NOMO-1 (cell line): ENCODE measurements around the gene DUS1L.

ENCODE experiments used
- DNase-seq, 2 experiments: peaks; one replicate each; lab custom pipeline; 2025; ENCODE audit not compliant: unreplicated experiment in 2 of 2; lab: John Stamatoyannopoulos, UW

Gene DUS1L

GRCh38 chr17:82046903-82047302, 18.7 kb downstream of the DUS1L start:
- no peak for DNase-seq

DNA sequence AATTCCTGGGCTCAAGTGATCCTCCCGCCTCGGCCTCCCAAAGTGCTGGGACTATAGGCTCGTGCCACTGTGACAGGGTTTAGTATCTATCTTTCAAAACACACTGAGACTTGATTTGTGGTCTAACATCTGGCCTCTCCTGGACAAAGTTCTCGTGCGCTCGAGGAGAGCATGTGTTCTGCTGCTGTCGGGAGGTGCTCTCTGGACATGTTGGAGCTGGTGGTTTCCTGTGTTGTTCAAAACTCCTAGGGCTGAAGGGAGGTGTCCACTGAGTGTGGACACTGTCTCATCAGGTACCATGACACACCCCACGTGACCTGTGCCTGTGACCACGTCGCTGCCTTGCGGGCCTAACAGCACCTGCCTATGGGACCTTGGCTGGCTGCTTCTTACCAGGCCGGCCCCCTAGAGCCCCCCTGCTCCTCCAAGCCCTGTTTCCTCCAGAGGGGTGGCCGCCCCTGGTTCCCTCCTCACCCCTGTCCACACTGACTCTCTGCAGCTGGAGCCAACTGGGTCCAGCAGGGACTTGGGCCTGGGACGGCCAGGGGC, 19.6 kb downstream of the DUS1L start:
- DNase-seq, result no peak

DNA sequence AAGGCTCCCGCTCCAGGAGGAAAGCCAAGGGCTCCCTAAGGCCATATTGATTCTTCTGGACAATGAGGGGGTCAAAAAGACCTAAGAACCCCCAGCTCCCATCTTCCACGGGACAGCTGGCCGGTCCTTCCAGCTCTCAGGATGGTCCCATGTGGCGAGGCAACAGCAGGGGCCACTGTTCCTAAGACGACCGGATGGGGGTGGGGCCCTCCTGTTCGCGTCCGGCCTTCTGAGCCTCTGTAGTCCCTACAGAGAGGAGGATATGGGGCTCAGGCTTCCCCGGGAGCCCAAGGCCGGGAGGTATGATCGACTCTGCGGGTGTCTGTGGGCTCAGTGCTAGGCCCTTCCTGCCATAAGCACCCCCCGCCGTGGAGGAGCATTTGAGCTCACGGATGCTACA, 22.1 kb downstream of the DUS1L start:
- no peak for DNase-seq

DNA sequence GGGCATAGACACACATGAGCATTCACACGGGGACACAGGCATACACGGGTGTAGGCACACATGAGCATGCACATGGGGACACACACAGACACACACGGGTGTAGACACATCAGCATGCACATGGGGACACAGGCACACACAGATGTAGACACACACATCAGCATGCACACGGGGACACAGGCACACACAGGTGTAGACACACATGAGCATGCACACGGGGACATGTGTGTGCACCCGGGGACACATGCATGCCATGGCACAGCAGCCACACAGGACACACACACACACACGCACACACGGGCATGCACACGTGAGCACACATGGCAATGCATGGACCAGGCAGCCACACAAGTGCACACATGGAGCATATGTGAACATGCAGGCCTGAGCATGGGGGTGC, 23.0 kb downstream of the DUS1L start:
- DNase-seq, result no peak

DNA sequence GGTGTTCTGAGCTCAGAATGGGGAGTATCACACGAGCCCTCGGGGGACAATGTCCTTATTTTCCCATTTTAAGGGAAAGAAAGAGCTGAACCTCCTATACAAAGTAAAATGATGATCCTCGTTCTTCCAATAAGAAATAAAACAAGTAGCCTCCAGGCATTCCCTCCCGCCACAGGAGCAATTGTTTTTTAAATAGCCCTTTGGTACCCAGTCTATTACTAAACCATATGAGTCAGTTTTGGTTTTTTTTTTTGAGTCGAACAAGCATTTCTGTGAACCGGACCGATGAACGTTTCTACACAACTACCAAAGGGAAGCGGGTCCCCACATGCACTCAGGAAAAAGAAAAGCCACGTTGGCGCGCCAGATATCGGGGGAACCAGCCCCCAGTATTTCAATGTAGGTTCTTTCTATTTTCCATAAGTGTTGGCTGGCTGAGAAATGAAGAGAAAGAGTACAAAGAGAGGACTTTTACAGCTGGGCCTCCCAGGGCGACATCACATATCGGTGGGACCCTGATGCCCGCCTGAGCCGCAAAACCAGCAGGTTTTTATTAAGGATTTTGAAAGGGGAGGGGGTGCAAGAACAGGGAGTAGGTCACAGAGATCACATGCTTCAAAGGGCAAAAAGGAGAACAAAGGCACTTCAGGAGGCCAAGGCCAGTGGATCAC, 24.3 kb downstream of the DUS1L start:
- peak in 1 of 2 experiments; percentile 18 for DNase-seq

GRCh38 chr17:82039695-82040299, 25.8 kb downstream of the DUS1L start:
- DNase-seq, result no peak

- DNase-seq, result peak in 1 of 2 experiments; percentile 12
These were observed 26.7 kb downstream of the DUS1L start for GRCh38 chr17:82038796-82039409.

- no peak for DNase-seq
These were observed 27.8 kb downstream of the DUS1L start for GRCh38 chr17:82037889-82038195.

DNA sequence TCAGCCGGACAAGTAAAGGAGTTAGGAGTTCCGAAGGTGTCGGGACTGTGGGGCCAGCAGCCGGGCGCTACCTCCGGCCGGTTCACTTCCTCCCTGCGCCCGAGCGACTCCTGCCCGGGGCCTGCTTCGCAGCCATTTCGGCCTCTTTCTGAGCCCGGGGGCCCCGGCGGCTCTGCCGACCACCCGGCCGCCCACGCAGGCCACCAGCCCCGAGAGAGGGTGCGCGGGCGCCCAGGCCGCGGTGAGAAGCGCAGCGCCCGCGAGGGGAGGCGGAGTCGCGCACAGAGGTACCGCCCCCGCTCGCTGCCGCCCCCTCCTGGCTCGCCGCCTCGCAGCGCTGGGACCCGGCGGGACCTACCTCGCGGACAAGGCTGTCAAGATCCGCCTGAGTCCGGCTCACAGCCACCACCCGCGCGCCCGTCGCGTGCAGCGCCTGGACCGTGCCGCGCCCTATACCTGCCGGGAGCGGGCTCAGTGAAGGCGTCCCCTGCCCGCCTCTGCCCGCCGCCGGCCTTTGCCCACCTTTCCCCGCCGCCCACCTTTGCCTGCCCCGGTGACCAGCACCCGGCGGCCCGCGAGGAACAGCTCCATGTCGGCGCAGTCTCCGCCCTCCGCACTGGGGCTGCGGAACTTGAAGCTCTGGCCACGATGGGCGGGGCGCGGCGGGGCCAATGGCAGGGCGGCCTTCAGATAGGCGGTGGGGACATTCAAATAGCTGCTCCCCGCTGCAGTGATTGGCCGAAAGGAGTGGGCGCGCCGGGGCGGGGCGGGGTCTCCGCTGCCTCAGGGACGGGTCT, 28.3 kb downstream of the DUS1L start, which contains the start of gene DCXR:
DCXR (minus strand) TSS at position 606 of the 797 bp plus-strand sequence; CDS start at position 591, 15 bp downstream.
- peak; percentile 95 to 99 for DNase-seq

GRCh38 chr17:82036634-82037091, 28.9 kb downstream of the DUS1L start:
- no peak for DNase-seq

- no peak for DNase-seq
These were observed 29.5 kb downstream of the DUS1L start for GRCh38 chr17:82035956-82036633.

DNA sequence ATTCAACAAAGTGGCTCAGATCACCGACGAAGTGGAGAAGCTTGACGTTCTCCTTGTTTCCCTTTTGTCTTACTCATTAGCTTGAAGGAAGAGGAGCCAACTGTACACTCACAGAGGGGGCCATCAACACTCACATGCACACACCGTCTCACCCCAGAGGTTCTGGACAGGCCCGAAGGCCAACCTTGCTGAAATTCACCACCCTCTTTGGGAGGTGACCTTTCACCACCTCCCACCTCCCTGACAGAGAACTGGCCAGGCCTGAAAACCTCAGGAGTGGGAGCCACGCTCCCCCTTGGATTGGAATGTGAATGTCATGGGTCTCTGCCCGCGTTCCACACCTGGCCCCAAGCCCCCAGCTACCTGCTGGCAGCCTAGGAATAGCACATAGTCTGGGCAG, 30.1 kb downstream of the DUS1L start:
- no peak for DNase-seq

DNA sequence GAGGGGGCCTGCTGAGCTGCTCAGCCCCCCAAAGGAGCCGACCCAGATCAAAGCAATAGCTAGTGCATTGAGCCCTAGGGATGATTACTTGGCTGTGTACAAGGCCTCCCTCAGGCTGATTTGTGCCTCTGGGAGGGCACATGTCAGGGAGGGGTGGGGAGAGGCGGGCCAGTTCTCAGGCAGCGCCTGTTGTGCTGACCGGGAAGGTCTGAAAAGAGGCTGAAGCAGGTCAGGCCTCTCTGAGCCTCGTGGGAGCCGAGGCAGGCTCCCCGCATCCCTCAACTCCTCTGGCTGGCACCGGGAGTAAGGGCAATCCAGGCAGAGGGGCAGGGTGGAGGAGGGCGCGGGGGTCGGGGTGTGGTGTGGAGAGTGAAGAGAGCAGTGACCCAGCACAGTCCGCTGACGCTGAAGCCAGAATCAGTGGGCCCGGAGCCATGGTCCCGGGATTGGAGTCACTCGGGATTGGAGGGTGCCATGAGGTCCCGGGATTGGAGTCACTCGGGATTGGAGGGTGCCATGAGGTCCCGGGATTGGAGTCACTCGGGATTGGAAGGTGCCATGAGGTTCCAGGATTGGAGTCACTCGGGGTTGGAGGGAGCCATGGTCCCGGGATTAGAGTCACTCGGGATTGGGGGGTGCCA, 31.1 kb downstream of the DUS1L start:
- no peak for DNase-seq

DNA sequence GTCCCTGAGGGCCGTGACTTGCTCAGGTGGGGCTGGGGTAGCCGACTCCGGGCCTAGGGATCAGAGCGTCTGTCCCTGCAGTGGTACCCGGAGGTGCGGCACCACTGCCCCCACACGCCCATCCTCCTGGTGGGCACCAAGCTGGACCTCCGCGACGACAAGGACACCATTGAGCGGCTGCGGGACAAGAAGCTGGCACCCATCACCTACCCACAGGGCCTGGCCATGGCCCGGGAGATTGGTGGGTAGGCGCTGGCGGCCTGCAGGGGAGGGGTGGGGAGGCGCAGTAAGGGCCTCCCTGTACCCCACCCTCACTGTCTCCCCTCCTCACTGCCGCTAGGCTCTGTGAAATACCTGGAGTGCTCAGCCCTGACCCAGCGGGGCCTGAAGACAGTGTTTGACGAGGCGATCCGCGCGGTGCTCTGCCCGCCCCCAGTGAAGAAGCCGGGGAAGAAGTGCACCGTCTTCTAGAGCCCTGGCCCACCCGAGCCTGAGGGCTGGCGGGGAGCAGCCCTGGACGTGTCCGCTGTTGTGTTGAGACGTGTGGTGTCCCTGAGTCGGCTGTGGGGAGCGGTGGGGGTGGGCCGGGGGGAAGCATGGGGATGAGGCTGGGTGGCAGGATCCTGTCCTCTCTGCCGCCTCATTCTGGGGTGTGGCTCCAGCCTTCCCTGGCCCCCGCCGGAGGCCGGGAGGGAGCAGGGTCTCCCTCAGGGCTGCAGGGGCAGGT, 32.1 kb downstream of the DUS1L start:
- DNase-seq, result no peak

GRCh38 chr17:82031885-82032627, 33.5 kb downstream of the DUS1L start:
- no peak for DNase-seq

DNA sequence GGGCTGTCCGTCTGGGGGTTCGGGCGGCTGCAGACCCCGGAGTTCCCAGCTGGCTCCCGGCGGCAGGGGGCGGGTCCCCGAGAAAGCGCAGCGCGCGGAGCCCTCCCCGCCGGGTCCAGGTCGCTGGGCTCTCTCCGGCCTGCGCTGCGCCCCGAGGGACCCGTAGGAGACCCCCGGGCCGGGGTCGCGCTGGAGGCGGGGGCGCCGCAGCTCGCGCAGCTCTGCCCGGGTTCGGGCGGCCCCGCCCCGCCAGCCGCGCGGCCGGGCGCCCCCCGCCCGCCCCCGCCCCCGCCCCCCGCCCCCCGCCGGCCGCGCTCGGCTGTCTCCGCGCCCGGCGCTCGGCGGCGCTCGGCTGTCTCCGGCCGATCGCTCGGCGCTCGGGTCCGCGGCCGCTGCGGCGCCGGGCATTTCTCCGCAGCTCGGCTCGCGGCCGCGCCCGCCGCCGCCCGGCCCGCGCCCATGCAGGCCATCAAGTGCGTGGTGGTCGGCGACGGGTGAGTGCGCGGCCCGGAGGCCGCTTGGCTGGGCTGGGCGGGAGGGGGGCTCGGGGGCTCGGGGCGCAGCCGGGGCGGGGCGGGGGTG, 34.2 kb downstream of the DUS1L start, which contains the start of gene RAC3:
RAC3 (plus strand) TSS at position 376 of the 582 bp plus-strand sequence; CDS start at position 460, 84 bp downstream.
- DNase-seq, result peak in 1 of 2 experiments; percentile 62

- DNase-seq, result peak; percentile 76 to 85
These were observed 34.9 kb downstream of the DUS1L start for GRCh38 chr17:82030470-82031302.
